PFSK-1 (cell line): ENCODE results near the gene AP2A2.

ENCODE experiments used
- FOXP2 ChIP-seq: optimal IDR thresholded peaks from 2 replicates; pipeline ENCODE3; 2011; ENCODE audit warnings: borderline replicate concordance, control low read depth, inconsistent platforms; ENCODE audit not compliant: insufficient read depth; ENCODE audit errors: extremely low read length, extremely low read depth
- POLR2AphosphoS5 ChIP-seq: IDR thresholded peaks from 2 replicates; pipeline ENCODE4 v1.6.1; 2012; ENCODE audit warnings: low read depth, mild to moderate bottlenecking, control low read depth, low read length, moderate library complexity
- REST ChIP-seq, 2 experiments: IDR thresholded peaks; 2 replicates each; pipeline versions ENCODE4 v1.6.1 to v1.8.0; 2011 to 2012; ENCODE audit warnings: low read depth in 2 of 2, low read length in 2 of 2, control low read depth in 1 of 2, inconsistent platforms in 1 of 2, mild to moderate bottlenecking in 1 of 2, moderate library complexity in 1 of 2; ENCODE audit not compliant: insufficient read depth in 1 of 2
- SIN3A ChIP-seq: IDR thresholded peaks from 2 replicates; pipeline ENCODE4 v1.6.1; 2012; ENCODE audit warnings: mild to moderate bottlenecking, low read length, moderate library complexity, borderline replicate concordance; ENCODE audit not compliant: insufficient read depth
- TAF1 ChIP-seq: IDR thresholded peaks from 2 replicates; pipeline ENCODE4 v1.6.1; 2012; ENCODE audit warnings: low read length, control low read depth, borderline replicate concordance; ENCODE audit not compliant: insufficient read depth

AP2A2 gene

DNA sequence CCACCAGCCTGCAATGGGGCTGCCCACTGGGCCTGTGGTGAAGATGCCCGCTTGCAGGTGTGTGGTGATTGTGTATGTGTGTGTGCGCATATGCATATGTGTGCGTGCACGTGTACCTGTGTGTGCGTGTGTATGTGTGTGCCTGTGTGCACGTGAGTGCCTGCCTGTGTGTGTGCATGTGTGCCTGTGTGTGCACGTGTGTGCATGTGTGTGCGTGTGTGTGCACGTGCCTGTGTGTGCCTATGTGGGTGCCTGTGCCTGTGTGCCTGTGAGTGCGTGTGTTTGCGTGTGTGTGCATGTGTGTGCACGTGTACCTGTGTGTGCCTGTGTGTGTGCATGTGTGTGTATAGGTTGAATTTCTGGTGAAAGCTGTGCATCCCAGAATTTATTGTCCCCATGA lies 113.3 kb downstream of the AP2A2 start:
- no peak for TF ChIP-seq POLR2AphosphoS5
- no peak for TF ChIP-seq FOXP2
- TF ChIP-seq TAF1, result no peak
- TF ChIP-seq REST (IDR thresholded peaks at IDR 0.05; ENCODE audit: insufficient read depth in 1 of 2, low read depth in 2 of 2, low read length in 2 of 2), result no peak

- TF ChIP-seq POLR2AphosphoS5 (no peak), SIN3A (no peak), REST (IDR thresholded peaks at IDR 0.05; ENCODE audit: insufficient read depth in 1 of 2, low read depth in 2 of 2, low read length in 2 of 2) (no peak), TAF1 (no peak), FOXP2 (no peak)
These were observed 114.1 kb downstream of the AP2A2 start for GRCh38 chr11:1039481-1040427.

DNA sequence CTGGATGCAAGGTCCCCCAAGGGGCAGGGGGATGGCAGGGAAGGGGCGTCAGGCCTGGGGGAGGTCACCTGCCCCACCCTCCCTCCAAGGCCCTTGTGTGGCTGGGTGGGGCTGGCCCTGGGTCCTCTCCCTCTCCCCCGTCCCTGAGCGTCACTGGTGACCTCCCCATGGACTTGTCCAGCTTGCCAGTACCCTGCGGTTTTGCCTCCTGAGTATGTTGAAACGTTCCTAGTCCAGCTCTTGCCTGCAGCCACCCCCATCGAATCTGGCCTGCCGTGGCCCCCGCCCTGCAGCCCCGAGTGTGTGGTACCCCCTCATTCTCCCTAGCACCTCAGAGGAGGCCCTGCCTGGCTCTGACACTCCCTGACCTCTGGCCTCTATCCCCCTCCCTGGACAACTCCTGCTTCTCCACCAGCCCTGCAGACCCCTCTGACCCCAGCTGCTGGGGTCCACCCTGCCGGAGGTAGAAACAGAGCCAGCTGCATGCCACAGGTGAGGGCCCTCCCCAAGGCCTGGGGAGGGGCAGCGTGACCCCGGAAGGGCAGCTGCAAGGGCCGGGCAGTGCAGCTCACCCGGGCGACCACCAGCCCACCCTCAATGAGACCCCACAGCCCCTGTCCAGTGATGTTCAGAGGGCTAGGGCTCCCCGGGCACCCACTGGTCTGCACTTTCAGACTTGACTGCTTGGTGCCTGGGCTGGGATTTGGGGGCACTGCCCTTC lies 114.9 kb downstream of the AP2A2 start:
- TF ChIP-seq REST (IDR thresholded peaks at IDR 0.05; ENCODE audit: insufficient read depth in 1 of 2, low read depth in 2 of 2, low read length in 2 of 2) (no peak), FOXP2 (no peak), SIN3A (no peak), TAF1 (no peak), POLR2AphosphoS5 (no peak)

DNA sequence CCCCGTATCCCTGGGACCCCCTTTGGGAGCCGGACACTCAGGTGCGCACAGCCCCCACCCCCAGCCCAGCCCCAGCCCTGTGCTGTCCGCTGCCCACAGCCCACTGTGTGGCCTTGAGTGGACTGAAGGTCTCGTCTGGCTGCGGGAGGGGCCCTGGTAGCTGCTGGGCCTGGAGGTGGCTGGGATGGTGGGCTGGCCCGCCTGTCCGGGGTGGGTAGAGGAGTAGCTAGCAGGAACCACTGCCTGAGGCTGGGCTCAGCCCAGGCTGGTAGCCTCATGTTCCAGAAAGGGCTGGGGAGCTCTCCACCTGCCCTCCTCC lies 115.4 kb downstream of the AP2A2 start:
- TF ChIP-seq TAF1 (no peak), SIN3A (no peak), REST (IDR thresholded peaks at IDR 0.05; ENCODE audit: insufficient read depth in 1 of 2, low read depth in 2 of 2, low read length in 2 of 2) (no peak), FOXP2 (no peak), POLR2AphosphoS5 (no peak)
